Astrocyte of the spinal cord (primary cell): ENCODE measurements around the gene ENPP4.

Experiments
- DNase-seq: peaks from one replicate; pipeline ENCODE4 v3.0.0; 2011; ENCODE audit warnings: low read depth, low spot score
- H3K4me3 ChIP-seq: 2 replicates; pipeline ENCODE4 v1.5.1; 2011; ENCODE audit warnings: low read depth, mild to moderate bottlenecking, low read length, moderate library complexity
- in situ Hi-C: cut with HindIII; loops from 2 replicates; pipeline ENCODE4 v1.10.0; 2017; ENCODE audit warnings: low sequenced_read_pairs
- TF ChIP-seq, protein P1 (sequence below): IDR thresholded peaks from 2 replicates; pipeline ENCODE4 v1.5.1; 2012; ENCODE audit warnings: low read depth, mild to moderate bottlenecking, low read length, inconsistent platforms

Gene ENPP4

DNA sequence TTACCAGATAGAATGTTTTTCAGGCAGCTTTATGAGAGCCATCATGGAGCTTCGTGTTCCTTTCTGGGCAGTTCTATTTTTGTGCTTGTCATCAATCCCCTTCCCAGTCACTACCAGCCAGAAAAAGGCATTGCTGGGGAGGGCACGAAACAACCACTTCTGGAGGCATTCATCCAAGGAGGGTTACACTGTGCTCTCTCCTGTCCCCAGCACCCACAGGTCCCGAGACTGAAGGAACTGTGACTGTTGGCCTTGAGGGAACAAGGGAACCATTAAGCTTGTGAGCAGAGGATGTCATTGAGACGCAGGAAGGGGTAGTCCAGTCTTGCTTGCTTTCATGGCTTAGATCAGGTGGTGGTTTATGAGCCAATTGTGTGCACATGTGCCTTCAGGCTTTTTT is 61.1 kb downstream of the ENPP4 start:
- TF ChIP-seq, protein P1, sequence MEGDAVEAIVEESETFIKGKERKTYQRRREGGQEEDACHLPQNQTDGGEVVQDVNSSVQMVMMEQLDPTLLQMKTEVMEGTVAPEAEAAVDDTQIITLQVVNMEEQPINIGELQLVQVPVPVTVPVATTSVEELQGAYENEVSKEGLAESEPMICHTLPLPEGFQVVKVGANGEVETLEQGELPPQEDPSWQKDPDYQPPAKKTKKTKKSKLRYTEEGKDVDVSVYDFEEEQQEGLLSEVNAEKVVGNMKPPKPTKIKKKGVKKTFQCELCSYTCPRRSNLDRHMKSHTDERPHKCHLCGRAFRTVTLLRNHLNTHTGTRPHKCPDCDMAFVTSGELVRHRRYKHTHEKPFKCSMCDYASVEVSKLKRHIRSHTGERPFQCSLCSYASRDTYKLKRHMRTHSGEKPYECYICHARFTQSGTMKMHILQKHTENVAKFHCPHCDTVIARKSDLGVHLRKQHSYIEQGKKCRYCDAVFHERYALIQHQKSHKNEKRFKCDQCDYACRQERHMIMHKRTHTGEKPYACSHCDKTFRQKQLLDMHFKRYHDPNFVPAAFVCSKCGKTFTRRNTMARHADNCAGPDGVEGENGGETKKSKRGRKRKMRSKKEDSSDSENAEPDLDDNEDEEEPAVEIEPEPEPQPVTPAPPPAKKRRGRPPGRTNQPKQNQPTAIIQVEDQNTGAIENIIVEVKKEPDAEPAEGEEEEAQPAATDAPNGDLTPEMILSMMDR = no peak
- no peak overlapping the region for H3K4me3 ChIP-seq
- no peak for DNase-seq
- in situ Hi-C loops = no loop called here

DNA sequence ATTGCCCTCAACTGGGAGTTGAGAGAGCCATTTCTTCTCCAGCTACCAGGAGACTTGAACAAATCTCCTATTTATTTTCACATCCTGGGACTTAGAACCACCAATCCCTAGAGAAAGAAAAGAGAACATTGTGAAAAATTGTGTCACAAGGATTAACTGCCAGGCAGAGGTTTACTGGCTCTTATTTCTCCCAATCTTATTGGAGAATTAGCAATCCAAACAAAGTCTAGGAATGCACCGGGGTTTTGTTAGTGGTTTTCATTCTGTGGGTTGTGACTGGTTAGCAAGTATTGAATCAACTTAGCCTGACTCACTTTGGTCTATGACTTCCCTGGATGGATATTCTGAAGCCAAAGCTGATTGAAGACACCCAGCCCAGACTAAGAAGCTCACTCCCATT is 62.2 kb downstream of the ENPP4 start:
- TF ChIP-seq, protein P1 = no peak
- H3K4me3 ChIP-seq = no peak overlapping the region
- DNase-seq = peak; percentile 89
- in situ Hi-C loops = no loop called here
